H1 (cell line): ENCODE results near the gene MAN2A1. TPM values are rescaled to one million over a fixed set of nuclear protein-coding genes. Genes with fewer than 3 reads are reported as not detected.

Experiments
- CTCF ChIA-PET: fragments of 300-600 bp; sonication (Branson Sonifier 250); formaldehyde crosslinking; loops from one replicate; lab custom pipeline; 2021; ENCODE audit not compliant: partially characterized antibody; lab: Charles Lee
- POLR2A ChIA-PET: fragments of 300-600 bp; sonication (Branson Sonifier 250); formaldehyde crosslinking; loops from one replicate; lab custom pipeline; 2021; ENCODE audit warnings: inconsistent platforms; ENCODE audit not compliant: partially characterized antibody; lab: Charles Lee
- DNase-seq, 2 experiments: peaks; one replicate each; pipeline versions ENCODE4 v3.0.0 to v3.0.0-alpha.2; 2010 to 2022; ENCODE audit warnings: low spot score in 2 of 2, low read depth in 1 of 2, mixed read lengths in 1 of 2
- FAIRE-seq: peaks from 2 replicates; lab custom pipeline; 2011; peaks lifted over from hg19 to GRCh38; lab: Jason Lieb, UNC
- H2AFZ ChIP-seq: 2 replicates; pipeline ENCODE4 v1.8.1; 2012; ENCODE audit warnings: low read length, inconsistent platforms
- H2AK5ac ChIP-seq: 2 replicates; pipeline ENCODE4 v1.6.1; 2013; ENCODE audit warnings: low read depth, low read length
- H2BK120ac ChIP-seq: replicated peaks from 2 replicates; pipeline ENCODE3; 2013; ENCODE audit warnings: low read depth, low read length, inconsistent platforms
- H2BK12ac ChIP-seq: 2 replicates; pipeline ENCODE4 v1.6.1; 2013; ENCODE audit warnings: low read depth, low read length
- H2BK15ac ChIP-seq: 2 replicates; pipeline ENCODE4 v1.6.1; 2013; ENCODE audit warnings: low read length
- H2BK20ac ChIP-seq: 2 replicates; pipeline ENCODE4 v1.6.1; 2013; ENCODE audit warnings: low read length
- H2BK5ac ChIP-seq: 2 replicates; pipeline ENCODE4 v1.6.1; 2013; ENCODE audit warnings: low read depth, low read length
- H3K14ac ChIP-seq: 2 replicates; pipeline ENCODE4 v1.6.1; 2013; ENCODE audit warnings: inconsistent platforms; ENCODE audit not compliant: insufficient read length
- H3K18ac ChIP-seq: 2 replicates; pipeline ENCODE4 v1.6.1; 2013; ENCODE audit warnings: low read length; ENCODE audit errors: extremely low read depth
- H3K23ac ChIP-seq: 2 replicates; pipeline ENCODE4 v1.6.1; 2013; ENCODE audit warnings: inconsistent platforms; ENCODE audit not compliant: insufficient read length
- H3K23me2 ChIP-seq: 2 replicates; pipeline ENCODE4 v1.6.1; 2013; ENCODE audit warnings: low read depth, low read length
- H3K27ac ChIP-seq: 2 replicates; pipeline ENCODE4 v1.6.1; 2011; ENCODE audit warnings: low read depth, low read length, inconsistent platforms
- H3K27me3 ChIP-seq, 4 experiments: replicated peaks in 1 of 4; 1 replicate in 1 of 4; 2 replicates in 3 of 4; pipeline versions ENCODE4 v1.6.1 to v1.8.1; 2011 to 2013; ENCODE audit warnings: low read length in 3 of 4, mild to moderate bottlenecking in 3 of 4, inconsistent platforms in 2 of 4, mixed read lengths in 2 of 4, moderate library complexity in 1 of 4; ENCODE audit not compliant: control insufficient read depth in 3 of 4, insufficient read depth in 3 of 4; ENCODE audit errors: extremely low read depth in 1 of 4
- H3K36me3 ChIP-seq, 4 experiments: 2 replicates each; pipeline versions ENCODE4 v1.6.1 to v1.8.1; 2011 to 2013; ENCODE audit warnings: mild to moderate bottlenecking in 4 of 4, low read length in 3 of 4, moderate library complexity in 2 of 4, control low read depth in 1 of 4, inconsistent platforms in 1 of 4; ENCODE audit not compliant: insufficient read depth in 4 of 4, control insufficient read depth in 2 of 4
- H3K4ac ChIP-seq: replicated peaks from 2 replicates; pipeline ENCODE3; 2013; ENCODE audit warnings: low read length, low read depth, mixed read lengths, inconsistent platforms; ENCODE audit not compliant: insufficient read length
- H3K4me1 ChIP-seq, 4 experiments: replicated peaks in 1 of 4; 1 replicate in 1 of 4; 2 replicates in 3 of 4; pipeline versions ENCODE4 v1.6.1 to v1.8.1; 2011 to 2013; ENCODE audit warnings: low read length in 3 of 4, inconsistent platforms in 2 of 4, mixed read lengths in 1 of 4; ENCODE audit not compliant: insufficient read depth in 4 of 4, control insufficient read depth in 3 of 4
- H3K4me2 ChIP-seq, 2 experiments: 2 replicates each; pipeline versions ENCODE4 v1.6.1 to v1.8.1; 2011 to 2013; ENCODE audit warnings: low read depth in 2 of 2, low read length in 2 of 2, control low read depth in 1 of 2, inconsistent platforms in 1 of 2, mild to moderate bottlenecking in 1 of 2; ENCODE audit not compliant: insufficient read depth in 1 of 2
- H3K4me3 ChIP-seq, 4 experiments: fragments of 200-600, 300-600 bp in 1 of 4; sonication (generic), shearing (Covaris generic), sonication (Bioruptor Twin) in 1 of 4; 2 replicates each; pipeline versions ENCODE4 v1.5.1 to v1.8.1; 2011 to 2016; ENCODE audit warnings: low read length in 4 of 4, low read depth in 3 of 4, control low read depth in 2 of 4, inconsistent platforms in 2 of 4, mild to moderate bottlenecking in 2 of 4, mixed read lengths in 1 of 4, moderate library complexity in 1 of 4; ENCODE audit not compliant: insufficient read depth in 2 of 4; ENCODE audit errors: extremely low read depth in 1 of 4
- H3K56ac ChIP-seq: replicated peaks from 2 replicates; pipeline ENCODE3; 2013; ENCODE audit warnings: low read depth, mild to moderate bottlenecking, mixed read lengths, low read length, inconsistent platforms; ENCODE audit not compliant: insufficient read length
- H3K79me1 ChIP-seq: 2 replicates; pipeline ENCODE4 v1.6.1; 2013; ENCODE audit warnings: low read depth, low read length, control low read depth
- H3K79me2 ChIP-seq, 2 experiments: 2 replicates each; pipeline versions ENCODE4 v1.6.1 to v1.8.1; 2012 to 2013; ENCODE audit warnings: low read length in 2 of 2, mild to moderate bottlenecking in 2 of 2, inconsistent platforms in 1 of 2; ENCODE audit not compliant: insufficient read depth in 2 of 2, control insufficient read depth in 1 of 2
- H3K9ac ChIP-seq, 4 experiments: replicated peaks in 1 of 4; 1 replicate in 1 of 4; 2 replicates in 3 of 4; pipeline versions ENCODE4 v1.6.1 to v1.8.1; 2011 to 2013; ENCODE audit warnings: low read depth in 3 of 4, low read length in 3 of 4, control low read depth in 2 of 4, mild to moderate bottlenecking in 2 of 4, moderate library complexity in 2 of 4, inconsistent platforms in 1 of 4; ENCODE audit errors: extremely low read depth in 1 of 4
- H3K9me3 ChIP-seq, 2 experiments: 2 replicates each; pipeline versions ENCODE4 v1.6.1 to v1.8.1; 2012 to 2013; ENCODE audit warnings: mild to moderate bottlenecking in 2 of 2, moderate library complexity in 2 of 2, control low read depth in 1 of 2, inconsistent platforms in 1 of 2, low read depth in 1 of 2, low read length in 1 of 2, mixed read lengths in 1 of 2; ENCODE audit not compliant: insufficient read depth in 2 of 2
- H4K20me1 ChIP-seq, 2 experiments: replicated peaks in 1 of 2; 2 replicates each; pipeline versions ENCODE3 to v1.8.1; 2011 to 2013; ENCODE audit warnings: inconsistent platforms in 2 of 2, low read length in 2 of 2, mild to moderate bottlenecking in 1 of 2; ENCODE audit not compliant: insufficient read depth in 2 of 2, control insufficient read depth in 1 of 2
- H4K5ac ChIP-seq: 2 replicates; pipeline ENCODE4 v1.6.1; 2013; ENCODE audit warnings: low read length, low read depth, mixed read lengths, inconsistent platforms; ENCODE audit not compliant: insufficient read length
- H4K8ac ChIP-seq: 2 replicates; pipeline ENCODE4 v1.8.0; 2013; ENCODE audit warnings: mild to moderate bottlenecking, moderate library complexity, low read length, inconsistent platforms; ENCODE audit not compliant: insufficient read depth; ENCODE audit errors: extremely low read depth
- H4K91ac ChIP-seq: replicated peaks from 2 replicates; pipeline ENCODE3; 2013; ENCODE audit warnings: low read length, mixed read lengths, inconsistent platforms; ENCODE audit not compliant: insufficient read length
- CBX8 ChIP-seq: fragments of 300-800, 300-1000 bp; sonication (generic); IDR thresholded peaks from 2 replicates; pipeline ENCODE4 v1.7.1; 2016; ENCODE audit warnings: low read depth, low read length, borderline replicate concordance
- CHD1 ChIP-seq: IDR thresholded peaks from 2 replicates; pipeline ENCODE4 v1.6.1; 2012; ENCODE audit warnings: low read depth, low read length, improper control_type of control experiment
- CREB1 ChIP-seq: IDR thresholded peaks from 2 replicates; pipeline ENCODE4 v1.6.1; 2012; ENCODE audit warnings: inconsistent platforms
- EP300 ChIP-seq, 2 experiments: IDR thresholded peaks; 1 replicate in 1 of 2; 2 replicates in 1 of 2; pipeline ENCODE4 v1.6.1; 2011 to 2012; ENCODE audit warnings: low read depth in 2 of 2, low read length in 2 of 2, mild to moderate bottlenecking in 2 of 2, borderline replicate concordance in 1 of 2, inconsistent platforms in 1 of 2, moderate library complexity in 1 of 2
- GABPA ChIP-seq: IDR thresholded peaks from 2 replicates; pipeline ENCODE4 v1.6.1; 2011; ENCODE audit warnings: mild to moderate bottlenecking, low read length, moderate library complexity, borderline replicate concordance; ENCODE audit not compliant: insufficient read depth
- HDAC6 ChIP-seq: IDR thresholded peaks from one replicate; pipeline ENCODE4 v1.7.1; 2012; ENCODE audit warnings: low read depth, mild to moderate bottlenecking, inconsistent platforms, low read length, moderate library complexity
- JUND ChIP-seq: IDR thresholded peaks from 2 replicates; pipeline ENCODE4 v1.6.1; 2011; ENCODE audit warnings: mild to moderate bottlenecking, improper control_type of control experiment, low read length
- KDM4A ChIP-seq: IDR thresholded peaks from one replicate; pipeline ENCODE4 v1.7.1; 2012; ENCODE audit warnings: low read depth, mild to moderate bottlenecking, moderate library complexity, low read length, inconsistent platforms; ENCODE audit not compliant: severe bottlenecking
- TAF1 ChIP-seq: IDR thresholded peaks from 2 replicates; pipeline ENCODE4 v1.6.1; 2011; ENCODE audit warnings: mild to moderate bottlenecking, low read depth, low read length
- USF2 ChIP-seq: IDR thresholded peaks from 2 replicates; pipeline ENCODE4 v1.6.1; 2011; ENCODE audit warnings: low read length, improper control_type of control experiment
- YY1 ChIP-seq: IDR thresholded peaks from 2 replicates; pipeline ENCODE4 v1.6.1; 2011; ENCODE audit warnings: low read depth, mild to moderate bottlenecking, low read length
- WGBS, 2 experiments: shearing (Covaris generic) in 1 of 2; methylation state at CpG; one replicate each; pipeline versions ENCODE4 v1.1.6 to v1.1.7; 2013 to 2015; ENCODE audit warnings: low lambda C conversion rate in 2 of 2, mixed read lengths in 2 of 2, inconsistent platforms in 1 of 2, low coverage in 1 of 2, missing lambda C conversion rate in 1 of 2; ENCODE audit not compliant: insufficient replicate concordance in 2 of 2, insufficient coverage in 1 of 2, insufficient read length in 1 of 2; ENCODE audit errors: extremely low coverage in 1 of 2, missing lambda C conversion rate in 1 of 2; 5-methylcytosine and 5-hydroxymethylcytosine counted together
- polyA plus RNA-seq, 7 experiments: library from polyadenylated mRNA; depleted of rRNA in 3 of 7; stranded (reverse) in 5 of 7; unstranded in 2 of 7; fragments of >200 nt in 5 of 7; fragments of 200-250 nt in 2 of 7; gene quantifications; 1 replicate in 5 of 7; 2 replicates in 1 of 7; 4 replicates in 1 of 7; pipeline versions ENCODE4 v1.2.1 to v1.2.3, GENCODE V29; 2011 to 2013; ENCODE audit warnings: missing spikeins in 2 of 7, mixed read lengths in 2 of 7
- total RNA-seq: library from RNA; stranded (reverse); fragmentation: NEBNext Ultra II Directional; extraction: Animal tissue kit (Norgen Biotek cat#: 25700); gene quantifications from 2 replicates; pipeline ENCODE4 v1.2.1, GENCODE V29; 2021
- TF ChIP-seq, protein P1 (sequence below): IDR thresholded peaks from 2 replicates; pipeline ENCODE4 v1.6.1; 2012; ENCODE audit warnings: inconsistent platforms

The MAN2A1 gene
- total and polyA plus RNA-seq, 2 of the 8 experiments (the other 6 are each of a cell fraction or from before 2014, with no cell fraction given): 29.1 to 102 TPM

DNA sequence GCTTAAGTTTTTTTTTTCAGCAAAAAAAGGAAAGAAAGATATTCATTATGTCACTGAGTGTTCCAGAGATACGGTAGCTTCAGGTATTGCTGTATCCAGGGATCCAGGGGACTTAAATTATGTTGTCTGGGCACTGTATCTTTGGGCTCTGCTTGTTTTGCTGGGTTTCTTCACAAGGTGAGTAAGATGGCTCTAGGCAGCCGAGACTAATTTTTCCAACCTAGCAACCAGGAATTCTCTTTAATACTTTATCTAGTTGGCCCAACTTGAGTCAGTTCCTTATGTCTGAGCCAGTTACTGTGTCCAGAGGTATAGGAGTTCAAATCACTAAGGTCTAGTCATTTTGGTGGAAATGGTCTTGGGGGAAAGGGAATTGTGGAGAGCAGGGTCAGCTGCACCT is 66.0 kb downstream of the MAN2A1 start:
- Histone ChIP-seq H3K27me3 (no peaks in the 10 kb centered on the region), H3K4me2 (no peak overlapping the region), H3K56ac (no peak overlapping the region), H4K20me1 (peaks cover 0 to 1% of the 10 kb centered on the region in 2 experiments), H3K4me3 (no peak overlapping the region), H2AK5ac (no peak overlapping the region), H3K4ac (no peak overlapping the region), H3K9me3 (no peaks in the 10 kb centered on the region), H2BK12ac (no peak overlapping the region), H3K4me1 (no peaks in the 10 kb centered on the region), H3K23me2 (no peaks in the 10 kb centered on the region), H3K14ac (no peak overlapping the region), H4K91ac (no peak overlapping the region), H3K27ac (no peak overlapping the region), H3K79me2 (peaks cover 3 to 67% of the 10 kb centered on the region in 2 experiments; a peak in 3 of 4 replicates), H3K18ac (no peak overlapping the region), H2BK5ac (no peak overlapping the region), H2BK20ac (no peak overlapping the region), H3K23ac (no peak overlapping the region), H2BK120ac (no peak overlapping the region), H2BK15ac (no peak overlapping the region), H3K79me1 (no peaks in the 10 kb centered on the region), H2AFZ (no peak overlapping the region), H4K8ac (no peak overlapping the region), H3K9ac (no peak overlapping the region), H3K36me3 (peaks cover 3 to 16% (median 11%) of the 10 kb centered on the region in 4 experiments; a peak in 6 of 8 replicates), H4K5ac (no peak overlapping the region)
- 80% methylated on average over 2 of the region's 2 CpGs; no CpG with 5 or more reads in 1 of the 2 experiments for WGBS, 2 experiments
- FAIRE-seq (no peak), DNase-seq (no peak)
- CTCF ChIA-PET: no interaction called here
- POLR2A ChIA-PET: no interaction called here
- TF ChIP-seq KDM4A: no peak
- no peak for TF ChIP-seq CREB1
- no peak for TF ChIP-seq CHD1
- no peak for TF ChIP-seq TAF1
- no peak for TF ChIP-seq USF2
- no peak for TF ChIP-seq EP300 (IDR thresholded peaks at IDR 0.05; ENCODE audit: borderline replicate concordance in 1 of 2, low read depth in 2 of 2, low read length in 2 of 2)
- TF ChIP-seq HDAC6: no peak
- TF ChIP-seq GABPA: no peak
- TF ChIP-seq, protein P1, sequence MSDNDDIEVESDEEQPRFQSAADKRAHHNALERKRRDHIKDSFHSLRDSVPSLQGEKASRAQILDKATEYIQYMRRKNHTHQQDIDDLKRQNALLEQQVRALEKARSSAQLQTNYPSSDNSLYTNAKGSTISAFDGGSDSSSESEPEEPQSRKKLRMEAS: no peak
- no peak for TF ChIP-seq YY1
- TF ChIP-seq CBX8: no peak
- TF ChIP-seq JUND: no peak
